ENCODE results near the gene NUDT2.

Gene NUDT2

DNA sequence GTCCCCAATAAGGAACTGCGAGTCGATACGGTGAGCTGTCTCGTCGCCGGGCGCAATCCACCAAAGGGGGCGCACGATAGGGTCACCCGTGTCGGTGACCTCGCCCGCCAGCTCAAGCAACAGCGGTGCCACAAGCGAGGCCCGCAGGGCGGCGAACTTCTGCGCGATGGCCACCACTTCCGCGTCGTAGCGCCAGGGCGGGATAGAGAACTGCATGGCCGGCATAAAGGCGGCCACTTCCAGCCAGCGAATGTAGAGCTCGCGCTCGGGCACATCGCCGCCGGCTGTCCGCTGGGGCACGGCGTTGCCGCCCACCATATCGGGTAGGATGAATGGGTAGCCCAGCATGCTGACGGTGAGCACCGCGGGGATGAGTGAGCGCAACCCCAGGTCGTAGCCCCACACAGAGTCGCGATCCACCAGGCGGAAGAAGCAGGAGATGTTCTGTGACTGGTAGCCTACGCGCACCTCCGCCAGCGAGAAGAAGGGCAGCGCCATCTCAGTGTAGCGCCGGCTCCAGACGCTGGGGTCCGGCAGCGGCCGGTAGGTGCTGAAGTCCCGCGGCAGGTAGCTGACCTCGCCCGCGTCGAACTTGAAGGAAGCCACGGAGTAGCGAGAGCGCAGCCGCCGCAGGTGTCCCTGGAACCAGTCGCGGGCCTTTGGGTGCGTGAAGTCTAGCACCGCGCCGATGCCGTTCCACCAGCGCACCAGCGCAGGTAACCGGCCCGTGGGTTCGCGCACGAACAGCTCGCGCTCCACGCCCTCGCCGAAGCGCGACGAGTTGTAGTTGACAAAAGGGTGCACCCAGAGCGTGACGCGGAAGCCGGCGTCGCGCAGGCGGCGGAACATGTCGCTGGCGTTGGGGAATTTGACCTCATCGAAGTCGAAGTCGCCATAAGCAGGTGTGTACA, 41.9 kb downstream of the NUDT2 start:
- DNase-seq (ENCODE audit: low spot score), result no peak

DNA sequence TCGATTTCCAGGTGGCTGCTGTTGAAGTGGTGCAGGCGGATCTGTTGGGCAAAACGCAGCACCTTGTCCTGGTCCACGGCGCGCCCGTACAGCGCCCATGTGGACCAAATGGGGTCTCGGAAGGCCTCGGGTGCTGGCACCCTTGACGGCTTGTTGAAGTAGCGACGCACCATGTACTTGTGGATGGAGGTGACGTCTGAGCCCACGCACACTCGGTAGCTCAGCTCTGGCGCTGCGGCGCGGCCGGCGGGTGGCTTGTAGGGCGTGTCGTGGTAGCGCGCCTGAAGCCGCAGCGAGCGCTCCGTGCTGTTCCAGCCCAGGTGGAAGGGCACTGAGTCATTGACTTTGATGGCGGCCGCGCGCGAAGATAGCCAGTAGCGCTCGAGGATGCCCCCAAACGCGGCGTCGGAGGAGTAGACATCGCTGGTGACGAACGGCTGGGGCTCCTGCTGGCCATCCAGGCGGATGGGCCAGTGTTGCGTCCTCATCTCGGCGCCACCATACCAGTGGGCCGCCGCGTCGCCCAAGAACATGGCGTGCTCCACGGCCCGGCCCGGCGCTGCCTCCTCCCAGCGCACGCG, 42.6 kb downstream of the NUDT2 start:
- no peak for DNase-seq (ENCODE audit: low spot score)

DNA sequence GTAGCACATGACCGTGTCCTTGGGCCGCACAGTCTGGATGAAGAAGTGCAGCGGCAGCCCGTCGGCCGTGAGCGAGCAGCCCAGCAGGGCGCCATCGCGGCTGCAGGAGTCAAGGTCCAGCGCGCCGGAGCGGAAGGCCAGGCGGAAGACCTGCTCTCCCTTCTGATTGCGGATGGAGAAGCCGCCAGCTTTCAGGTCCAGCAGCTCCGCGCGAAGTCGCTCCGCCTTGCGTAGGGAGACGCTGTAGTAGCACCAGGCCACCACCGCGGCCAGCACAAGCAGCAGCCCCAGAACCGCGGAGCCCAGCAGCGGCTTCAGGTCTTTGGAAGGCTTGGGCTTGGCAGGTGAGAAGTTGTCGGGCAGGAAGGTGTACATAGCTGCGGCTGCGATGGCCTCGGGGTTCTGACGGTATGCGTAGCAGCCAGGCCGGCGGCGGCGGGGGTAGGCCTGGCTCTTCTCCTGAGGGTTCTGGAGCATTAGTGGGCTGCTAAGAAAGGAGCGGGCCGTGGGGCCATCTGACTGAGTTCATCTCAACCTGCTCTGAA, 43.2 kb downstream of the NUDT2 start:
- DNase-seq (ENCODE audit: low spot score), result no peak

DNA sequence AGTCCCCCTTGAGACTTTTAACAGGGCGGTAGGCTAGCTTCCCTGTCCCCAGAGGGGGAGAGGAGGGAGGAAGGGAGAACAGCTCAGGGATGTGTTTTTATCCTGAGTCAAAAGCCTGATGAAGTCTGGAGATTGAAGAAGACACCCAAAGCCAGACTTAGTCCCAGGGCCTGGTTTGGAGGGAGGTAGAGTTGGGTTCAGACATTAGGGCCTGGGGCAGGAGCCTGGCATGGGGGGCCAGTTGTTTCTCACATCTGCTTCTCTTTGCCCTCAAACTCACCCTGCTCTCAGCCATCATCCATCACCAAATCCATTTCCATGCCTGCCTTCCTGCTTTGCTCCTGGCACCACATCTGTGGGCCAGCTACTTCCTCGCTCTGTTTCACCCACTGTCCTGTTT, 44.4 kb downstream of the NUDT2 start:
- DNase-seq (ENCODE audit: low spot score), result no peak

DNA sequence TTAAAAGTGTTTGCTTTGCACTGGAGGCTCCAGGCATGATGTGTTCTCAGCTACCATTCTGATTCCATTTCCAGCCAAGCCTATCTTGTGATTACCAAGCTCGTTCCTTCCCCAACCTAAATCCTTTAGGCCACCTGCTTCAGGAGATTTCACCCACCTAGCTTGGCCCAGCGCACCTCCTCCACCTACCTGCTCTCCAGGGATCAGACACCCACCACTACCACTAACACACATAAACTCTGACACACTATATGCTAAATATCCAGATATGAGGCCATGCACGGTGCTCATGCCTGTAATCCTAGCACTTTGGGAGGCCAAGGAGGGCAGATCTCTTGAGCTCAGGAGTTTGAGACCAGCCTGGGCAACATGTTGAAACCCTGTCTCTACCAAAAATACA, 45.0 kb downstream of the NUDT2 start:
- no peak for DNase-seq (ENCODE audit: low spot score)

DNA sequence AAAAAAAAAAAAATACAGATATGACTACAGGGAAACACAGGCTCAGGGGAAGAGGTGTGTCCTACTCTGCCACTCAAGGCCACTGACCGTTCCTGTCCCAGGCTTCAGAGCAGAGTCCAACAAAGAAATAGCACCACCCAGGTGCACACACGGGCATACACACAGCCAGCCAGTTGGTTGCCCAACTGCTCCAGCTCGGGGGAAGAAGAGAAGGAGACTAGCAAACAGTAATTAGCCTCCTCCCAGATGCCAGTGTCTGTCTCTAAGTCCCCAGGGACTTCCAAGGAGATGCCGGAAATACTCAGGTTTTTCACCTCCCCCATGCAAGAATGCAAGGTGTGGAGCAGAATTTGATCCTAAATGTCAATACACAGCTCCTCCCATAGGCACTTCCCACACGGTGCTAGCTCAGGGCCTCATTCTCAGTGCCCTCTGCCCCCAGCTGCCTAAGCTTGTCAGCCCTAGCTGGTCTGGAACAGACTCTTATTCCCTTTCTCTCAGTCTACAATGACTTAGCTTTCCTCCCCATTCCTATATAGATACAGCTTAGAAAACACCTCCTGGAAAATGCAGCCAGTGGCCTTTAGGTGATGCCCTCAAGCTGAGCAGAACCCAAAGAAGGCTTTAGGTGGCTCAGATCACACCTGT, 45.7 kb downstream of the NUDT2 start:
- peak; percentile 15 for DNase-seq (ENCODE audit: low spot score)

DNA sequence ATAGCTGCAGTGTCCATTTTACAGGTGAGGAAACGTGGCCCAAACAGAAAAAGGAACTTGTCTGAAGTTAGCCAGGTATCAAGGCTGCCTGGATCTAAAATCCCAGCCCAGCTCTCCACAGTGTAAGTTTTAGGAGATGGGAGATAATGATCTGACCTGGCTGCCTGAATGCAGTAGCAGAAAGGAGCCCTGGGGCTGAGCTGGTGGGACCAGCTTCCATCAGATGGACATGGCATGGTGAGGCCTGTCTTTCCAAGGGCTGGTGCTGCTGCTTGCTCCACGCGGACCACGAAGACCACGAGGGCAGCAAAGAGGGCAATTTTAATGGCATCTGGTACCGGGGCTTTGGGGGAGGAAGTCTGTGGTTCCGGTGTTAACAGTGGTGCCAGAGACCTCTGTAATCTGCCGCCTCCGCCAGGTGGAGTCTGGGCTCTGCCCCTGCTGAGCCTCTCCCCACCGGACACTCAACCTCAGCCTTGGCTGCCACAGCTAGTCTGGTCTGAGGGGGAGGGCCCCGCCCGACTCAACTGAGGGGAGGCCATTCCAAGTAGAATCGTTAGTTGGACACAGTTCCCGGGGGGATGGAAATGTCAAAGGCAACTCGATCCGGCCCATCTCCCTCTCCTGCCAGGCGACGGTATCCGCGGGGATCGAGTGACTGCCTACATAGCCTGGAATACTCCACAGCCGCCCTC, 46.7 kb downstream of the NUDT2 start:
- peak; percentile 74 for DNase-seq (ENCODE audit: low spot score)

DNA sequence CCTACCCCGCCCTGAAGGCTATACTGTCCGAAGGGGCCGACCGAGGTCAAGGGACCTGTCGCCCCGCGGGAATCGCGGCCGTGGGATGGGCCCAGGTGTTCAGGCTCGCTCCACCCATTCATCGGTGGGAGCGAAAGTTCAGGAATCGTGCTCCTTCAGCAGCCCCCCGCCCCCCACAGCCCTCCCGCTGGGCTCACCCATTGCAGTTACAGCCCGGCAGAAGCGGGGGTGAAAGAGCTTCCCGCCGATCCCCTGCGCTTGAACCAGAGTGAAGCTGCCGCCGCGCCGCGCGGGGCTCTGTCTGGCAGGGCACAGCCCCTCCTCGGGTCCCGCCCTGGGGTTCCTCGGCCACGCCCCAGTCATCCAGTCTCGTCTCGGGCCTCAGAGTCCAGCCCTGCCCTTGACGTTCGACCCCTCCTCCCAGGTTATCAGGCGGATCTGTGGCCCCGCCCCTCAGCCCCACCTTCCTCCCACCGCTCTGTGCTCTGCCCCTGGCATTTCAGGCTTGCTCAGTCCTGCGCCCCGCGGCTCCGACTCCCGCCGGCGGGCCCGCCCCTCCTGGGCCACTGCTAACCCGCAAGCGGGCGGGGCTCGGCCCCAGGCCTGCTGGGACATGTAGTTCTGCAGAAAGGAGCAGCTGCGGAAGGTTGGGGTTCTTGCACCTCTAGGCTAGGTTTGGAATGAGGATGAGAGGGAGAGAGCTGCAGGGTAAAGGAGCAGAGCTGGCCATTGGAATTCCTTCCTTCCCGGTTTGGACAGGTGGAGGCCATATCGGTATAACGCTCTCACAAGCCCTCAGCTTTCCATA, 47.4 kb downstream of the NUDT2 start, which contains the start of gene MYORG:
MYORG (minus strand) TSS at position 303 of the 808 bp plus-strand sequence. CDS start 3,955 bp downstream, outside the sequence.
- peak; percentile 97 for DNase-seq (ENCODE audit: low spot score)

DNA sequence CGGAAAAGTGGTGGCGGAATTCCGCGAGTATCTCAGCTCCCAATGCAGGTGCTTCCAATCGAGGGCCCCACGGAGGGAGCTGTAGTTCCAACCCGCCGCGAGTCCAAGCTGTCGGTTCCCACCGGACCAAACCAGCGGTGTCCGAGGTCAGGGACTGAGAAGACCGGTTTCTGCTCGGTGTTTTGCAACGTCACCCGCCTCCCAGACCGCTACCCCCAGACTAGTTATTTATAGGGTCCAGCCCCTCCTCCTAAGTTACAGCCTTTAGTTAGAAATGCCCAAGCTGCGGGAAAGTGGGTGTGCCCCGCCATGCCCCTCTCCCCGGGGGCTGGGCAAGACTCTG, 48.0 kb downstream of the NUDT2 start:
- DNase-seq (ENCODE audit: low spot score), result no peak

DNA sequence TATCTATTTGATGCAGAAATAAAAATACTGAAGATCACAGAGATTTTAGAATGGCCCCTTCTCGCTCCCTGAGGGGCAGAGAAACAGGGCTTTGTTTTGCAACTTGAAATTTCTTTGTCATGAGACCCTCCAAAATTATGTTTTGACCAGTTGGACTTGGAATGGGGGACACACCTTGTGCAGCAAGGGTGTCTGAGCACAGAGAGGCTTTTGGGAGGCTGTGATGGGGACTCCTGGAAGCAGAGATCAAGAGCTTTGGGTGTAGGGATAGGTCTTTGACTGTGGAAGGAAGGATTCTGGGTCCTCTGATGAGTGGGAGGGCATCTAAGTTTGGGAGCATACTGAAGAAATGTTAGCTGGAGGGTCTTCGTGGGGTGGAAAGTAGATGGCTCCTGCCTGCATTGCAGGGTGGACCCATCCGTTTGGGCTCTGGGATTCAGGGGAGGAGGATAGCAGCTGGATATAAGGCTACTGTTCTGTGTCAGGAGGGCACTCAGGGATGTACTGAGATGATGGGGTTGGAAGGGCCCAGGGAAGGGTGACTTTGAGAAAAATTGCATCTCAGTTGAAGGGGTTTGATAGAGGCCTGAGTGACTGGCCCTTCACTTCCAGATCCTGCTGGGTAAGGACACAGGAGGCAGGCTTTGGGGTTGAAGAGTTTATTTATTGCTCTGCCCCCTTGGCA, 49.1 kb downstream of the NUDT2 start:
- no peak for DNase-seq (ENCODE audit: low spot score)

DNA sequence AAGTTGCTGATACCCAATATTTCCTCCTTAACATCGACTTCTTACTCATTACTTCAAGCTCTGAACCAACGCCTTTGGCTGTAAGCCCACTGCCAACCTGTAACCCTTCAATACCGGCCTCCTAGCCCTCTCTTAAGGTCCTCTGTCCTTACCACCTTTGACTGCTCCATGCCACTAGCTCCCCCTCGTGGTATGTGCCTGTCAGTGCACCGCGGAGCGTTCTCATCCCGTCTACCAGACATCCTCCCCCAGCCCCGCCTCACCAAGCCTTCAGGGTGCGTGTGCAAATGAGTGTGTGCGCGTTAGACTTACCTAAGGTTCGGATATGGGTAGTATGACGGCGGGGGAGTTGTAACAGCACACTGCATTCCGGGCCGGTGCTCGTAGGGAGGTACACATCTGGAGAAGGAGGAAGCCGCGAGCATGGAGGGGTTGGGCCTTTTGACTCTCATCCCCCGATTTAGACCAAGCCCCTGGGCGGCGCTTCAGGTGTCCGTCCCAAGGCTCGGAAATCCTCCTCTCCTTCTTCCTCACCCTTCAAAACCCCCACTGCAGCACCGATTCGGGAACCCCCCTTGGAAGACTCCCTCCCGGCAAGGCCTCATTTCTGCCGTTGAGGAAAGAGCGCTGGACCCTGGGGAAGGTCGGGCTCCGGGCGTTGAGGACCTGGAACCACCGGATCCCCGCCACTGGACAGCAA, 50.1 kb downstream of the NUDT2 start:
- DNase-seq (ENCODE audit: low spot score), result peak; percentile 83

DNA sequence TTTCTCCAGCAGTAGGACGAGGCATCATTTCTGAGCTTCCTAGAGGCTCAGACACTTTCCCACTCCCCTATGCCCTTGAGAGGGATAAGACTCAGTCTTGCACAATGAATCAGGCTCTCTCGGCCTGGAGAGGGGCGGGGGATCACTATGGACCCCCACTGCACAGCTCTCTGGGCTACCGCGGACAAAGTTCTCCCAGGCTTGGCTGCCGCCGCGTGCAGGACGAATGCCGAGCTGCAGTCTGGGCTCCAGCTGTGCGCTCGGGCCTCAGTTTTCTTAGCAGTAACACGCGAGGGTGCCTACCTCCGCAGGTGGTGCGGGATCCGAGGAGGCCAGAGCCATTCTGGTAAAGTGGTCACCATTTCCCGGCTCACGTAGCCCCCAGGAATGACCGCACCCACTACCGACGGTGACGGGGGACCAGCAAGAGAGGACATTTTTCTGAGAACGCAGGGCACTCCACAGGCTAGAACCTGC, 50.7 kb downstream of the NUDT2 start:
- DNase-seq (ENCODE audit: low spot score), result no peak

DNA sequence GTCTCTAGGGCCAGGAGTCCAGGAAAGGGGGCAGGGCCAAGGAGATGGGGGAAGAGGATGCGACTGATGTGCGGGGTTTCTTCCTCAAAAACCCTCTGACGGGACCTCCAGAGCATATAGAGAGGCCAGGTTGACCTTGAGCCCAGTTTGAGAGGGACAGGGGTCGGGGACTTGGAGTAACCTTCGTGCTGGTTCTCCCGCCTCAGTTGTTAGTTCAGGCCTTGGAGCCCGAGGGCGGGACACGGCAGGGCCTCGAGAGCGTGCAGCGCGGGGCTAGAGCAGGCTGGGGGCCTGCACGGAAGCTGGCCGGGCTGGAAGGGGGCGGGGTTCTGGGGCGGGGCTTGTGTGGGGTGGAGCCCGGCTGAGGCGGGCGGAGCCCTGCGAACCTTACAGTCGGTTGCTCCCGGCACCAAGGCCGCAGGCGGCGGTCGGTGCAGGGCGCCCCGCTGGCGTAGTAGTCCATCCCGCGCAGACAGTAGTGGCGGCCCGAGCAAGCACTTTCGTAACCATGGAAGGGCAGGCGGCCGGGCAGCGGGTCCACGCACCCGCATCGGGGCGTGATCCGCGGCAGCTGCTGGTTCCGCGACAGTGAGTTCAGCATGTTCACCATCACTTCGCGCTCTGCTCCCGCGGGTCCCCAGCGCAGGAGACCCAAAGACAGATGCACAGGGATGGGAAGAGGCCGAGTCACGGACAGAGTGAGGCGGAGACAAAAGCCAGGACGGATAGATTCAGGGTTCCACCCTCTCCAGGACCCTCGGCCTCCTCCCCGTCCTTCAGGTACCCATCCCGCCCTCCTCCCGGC, 51.3 kb downstream of the NUDT2 start:
- peak; percentile 69 for DNase-seq (ENCODE audit: low spot score)

DNA sequence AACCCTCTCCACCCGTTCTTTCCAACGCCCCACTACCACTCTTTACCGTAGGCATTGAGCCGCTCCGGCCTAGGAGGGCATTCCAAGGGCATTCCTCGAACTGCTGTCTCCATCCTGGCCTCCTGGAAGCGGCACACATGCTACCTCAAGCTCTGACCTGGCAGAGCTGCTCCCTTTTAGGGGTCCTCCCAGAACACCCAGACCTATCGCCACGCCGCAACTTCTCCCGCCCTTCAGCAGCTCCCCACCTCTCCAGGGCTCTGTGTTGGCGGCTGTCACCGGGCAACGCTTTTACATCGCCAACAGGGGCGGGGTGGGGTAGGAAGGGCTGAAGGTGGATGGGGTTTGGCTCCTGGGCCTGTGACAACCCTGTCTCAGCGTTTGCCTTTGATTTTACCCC, 52.0 kb downstream of the NUDT2 start:
- no peak for DNase-seq (ENCODE audit: low spot score)

DNA sequence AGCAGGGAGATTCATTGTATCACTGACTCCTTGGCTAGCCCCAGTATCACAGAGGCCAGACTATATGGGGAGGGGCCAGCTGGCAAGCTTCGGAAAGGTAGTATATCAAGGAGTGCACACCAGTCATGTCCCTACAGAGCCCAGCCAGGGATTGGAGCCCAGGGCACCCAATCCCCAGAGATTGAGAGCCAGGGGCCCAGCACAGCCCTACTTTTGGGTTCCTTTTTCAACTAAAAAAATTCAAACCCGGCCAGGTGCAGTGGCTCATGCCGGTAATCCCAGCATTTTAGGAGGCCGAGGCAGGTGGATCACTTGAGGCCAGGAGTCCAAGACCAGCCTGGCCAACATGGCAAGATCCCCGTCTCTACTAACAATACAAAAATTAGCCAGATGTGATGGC, 52.7 kb downstream of the NUDT2 start:
- no peak for DNase-seq (ENCODE audit: low spot score)

DNA sequence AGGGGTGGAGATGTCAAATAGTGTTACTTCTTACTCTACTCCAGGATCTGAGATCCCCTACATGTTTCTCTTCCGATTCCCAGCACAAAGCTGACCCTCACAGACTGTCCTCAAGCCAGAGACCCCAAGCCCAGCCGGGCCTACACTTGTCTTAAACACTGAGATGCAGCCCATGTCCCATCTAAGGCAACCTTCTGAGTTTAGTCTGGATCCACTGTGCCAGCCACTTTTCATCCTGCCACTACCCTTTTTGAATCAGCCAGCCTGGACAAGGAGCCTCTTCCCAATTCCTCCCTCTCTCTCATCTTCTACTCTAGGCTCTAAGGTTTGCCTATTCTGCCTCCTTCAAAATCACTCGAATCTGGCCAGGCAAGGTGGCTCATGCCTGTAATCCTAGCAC, 53.5 kb downstream of the NUDT2 start:
- DNase-seq (ENCODE audit: low spot score), result no peak

DNA sequence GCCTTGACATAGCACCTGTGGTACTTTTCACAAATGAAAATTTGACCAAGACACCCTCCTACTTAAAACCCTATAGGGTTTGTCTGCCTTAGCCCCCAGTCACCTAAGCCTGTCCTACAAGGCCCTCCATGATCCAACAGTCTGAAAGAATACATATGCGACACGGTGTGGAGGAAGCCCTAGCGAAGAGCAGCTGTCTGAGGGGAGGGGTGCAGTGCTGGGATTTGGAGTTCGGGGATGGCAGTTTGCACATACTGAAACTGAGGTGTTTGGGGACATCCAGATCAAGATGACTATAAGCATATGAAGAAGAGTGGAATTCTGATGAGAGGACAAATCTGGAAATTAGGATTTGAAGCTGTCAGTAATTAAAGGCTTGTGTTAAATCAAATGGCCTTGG, 54.5 kb downstream of the NUDT2 start:
- DNase-seq (ENCODE audit: low spot score), result no peak

DNA sequence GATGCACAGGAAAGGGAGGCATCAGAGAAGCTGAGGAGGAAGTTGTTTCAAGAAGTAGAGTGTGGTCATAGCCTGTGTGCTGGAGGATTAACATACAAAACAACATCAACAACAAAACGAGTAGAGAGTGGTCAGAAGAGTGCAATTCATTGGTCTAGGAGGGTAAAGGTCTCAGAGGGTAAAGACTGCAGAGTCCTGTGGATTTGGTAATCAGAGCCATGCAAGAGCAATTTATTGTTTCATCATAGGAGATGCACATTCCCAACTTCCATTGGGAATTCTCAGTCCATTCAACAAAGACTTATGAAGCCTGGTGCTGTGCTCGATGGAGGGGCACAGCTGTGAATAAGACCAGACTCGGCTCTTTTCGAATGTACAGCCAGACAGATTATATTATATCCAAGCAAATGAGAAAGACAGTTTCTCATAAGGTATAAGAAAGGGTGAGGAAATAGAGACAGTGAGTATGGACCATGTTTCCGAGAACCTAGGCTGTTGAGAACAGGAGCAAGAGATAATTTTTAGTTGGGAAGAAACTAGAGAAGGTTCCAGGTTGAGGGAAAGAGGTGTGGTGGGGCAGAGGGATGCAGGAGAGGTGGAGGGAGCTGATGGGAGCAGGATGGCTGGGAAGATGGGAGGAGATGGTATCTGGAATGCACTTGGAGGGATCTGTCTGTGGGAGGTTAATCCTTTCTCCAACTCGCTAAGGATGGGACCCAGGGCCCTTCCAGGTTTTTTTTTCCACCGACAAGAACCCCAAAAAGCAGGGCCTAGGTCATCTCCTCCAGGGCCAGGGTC, 55.2 kb downstream of the NUDT2 start:
- DNase-seq (ENCODE audit: low spot score), result no peak

Data from kidney tubule cell (primary cell).